IgD-negative memory B cell (primary cell): ENCODE results near the gene RILPL1. TPM values are rescaled to one million over a fixed set of nuclear protein-coding genes. Genes with fewer than 3 reads are reported as not detected.
"Not testable (repeated sequence)": the region's sequence is repeated elsewhere in the genome, so short reads cannot be mapped to it uniquely, and the experiment has no call there.

Source experiments
- H3K27ac Mint-ChIP-seq, 3 donors: one replicate each; pipeline ENCODE4 v1.8.0; 2020 to 2022; ENCODE audit warnings: mild to moderate bottlenecking in 3 of 3, mixed read lengths in 3 of 3, moderate library complexity in 1 of 3
- H3K27me3 Mint-ChIP-seq: one replicate; pipeline ENCODE4 v1.8.0; 2021; ENCODE audit warnings: mixed read lengths
- H3K36me3 Mint-ChIP-seq: one replicate; pipeline ENCODE4 v1.8.0; 2020; ENCODE audit warnings: mild to moderate bottlenecking, mixed read lengths
- H3K4me1 Mint-ChIP-seq, 3 donors: one replicate each; pipeline ENCODE4 v1.8.0; 2020 to 2022; ENCODE audit warnings: mixed read lengths in 3 of 3, mild to moderate bottlenecking in 1 of 3
- H3K4me3 Mint-ChIP-seq, 4 donors: one replicate each; pipeline ENCODE4 v1.8.0; 2020 to 2022; ENCODE audit warnings: mild to moderate bottlenecking in 4 of 4, mixed read lengths in 4 of 4, moderate library complexity in 3 of 4
- H3K9me3 Mint-ChIP-seq, 3 donors: one replicate each; pipeline ENCODE4 v1.8.0; 2020 to 2021; ENCODE audit warnings: mixed read lengths in 3 of 3, mild to moderate bottlenecking in 1 of 3
- polyA plus RNA-seq: library from polyadenylated mRNA; unstranded; fragments of 300-500 nt; fragmentation: Illumina TruSeq; gene quantifications from one replicate; pipeline ENCODE4 v1.2.3, GENCODE V29; 2021

Gene RILPL1, protein sequence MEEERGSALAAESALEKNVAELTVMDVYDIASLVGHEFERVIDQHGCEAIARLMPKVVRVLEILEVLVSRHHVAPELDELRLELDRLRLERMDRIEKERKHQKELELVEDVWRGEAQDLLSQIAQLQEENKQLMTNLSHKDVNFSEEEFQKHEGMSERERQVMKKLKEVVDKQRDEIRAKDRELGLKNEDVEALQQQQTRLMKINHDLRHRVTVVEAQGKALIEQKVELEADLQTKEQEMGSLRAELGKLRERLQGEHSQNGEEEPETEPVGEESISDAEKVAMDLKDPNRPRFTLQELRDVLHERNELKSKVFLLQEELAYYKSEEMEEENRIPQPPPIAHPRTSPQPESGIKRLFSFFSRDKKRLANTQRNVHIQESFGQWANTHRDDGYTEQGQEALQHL
- 0.08 TPM for polyA plus RNA-seq

GRCh38 chr12:123533672-123534643 is at the start of gene RILPL1:
Gene RILPL1, minus strand, starts transcription at chr12:123533719. Its CDS starts 237 bp downstream, at chr12:123533482.
- H3K4me3 Mint-ChIP-seq: peak within 1 kb of the TSS; percentile 81 to 95 (median 93)
- peaks cover 9 to 13% (median 13%) of the 10 kb centered on the region in 3 donors for H3K4me1 Mint-ChIP-seq
- H3K36me3 Mint-ChIP-seq: peaks cover 2% of the 10 kb centered on the region
- no peaks in the 10 kb centered on the region for H3K9me3 Mint-ChIP-seq
- peak within 1 kb of the TSS in 2 of 3 donors; percentile 60 to 67 for H3K27ac Mint-ChIP-seq
- H3K27me3 Mint-ChIP-seq: no peaks in the 10 kb centered on the region

DNA sequence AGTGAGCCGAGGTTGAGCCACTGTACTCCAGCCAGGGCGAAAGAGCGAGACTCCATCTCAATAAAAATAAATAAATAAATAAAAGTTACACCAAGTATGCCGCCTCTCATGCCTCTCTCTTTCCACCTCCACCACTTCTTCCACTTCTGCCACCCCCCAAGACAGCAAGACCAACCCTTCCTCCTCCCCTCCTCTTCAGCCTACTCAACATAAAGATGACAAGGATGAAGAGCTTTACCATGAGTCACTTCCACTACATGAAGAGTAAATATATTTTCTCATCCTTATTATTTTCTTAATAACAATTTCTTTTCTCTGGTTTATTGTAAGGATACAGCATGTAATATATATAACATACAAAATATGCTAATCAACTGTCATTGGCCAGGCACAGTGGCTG is 47.3 kb upstream of the RILPL1 start:
- H3K27ac Mint-ChIP-seq: peak overlapping the region in 1 of 3 donors; percentile 67

GRCh38 chr12:123578829-123579228 is 45.3 kb upstream of the RILPL1 start:
- not testable (repeated sequence) for H3K4me3 Mint-ChIP-seq, H3K4me1 Mint-ChIP-seq, H3K27me3 Mint-ChIP-seq, H3K27ac Mint-ChIP-seq, H3K36me3 Mint-ChIP-seq, H3K9me3 Mint-ChIP-seq

More for the DNA sequence above, 47.3 kb upstream of the RILPL1 start:
- Mint-ChIP-seq H3K36me3 (no peaks in the 10 kb centered on the region), H3K27me3 (no peaks in the 10 kb centered on the region), H3K9me3 (no peaks in the 10 kb centered on the region), H3K4me3 (peak overlapping the region in 2 of 4 donors; percentile 21 to 35), H3K4me1 (peaks cover 13 to 19% (median 15%) of the 10 kb centered on the region in 3 donors)

GRCh38 chr12:123578243-123578642 is 44.7 kb upstream of the RILPL1 start:
- Mint-ChIP-seq H3K36me3 (no peaks in the 10 kb centered on the region), H3K27me3 (no peaks in the 10 kb centered on the region), H3K4me3 (no peak overlapping the region), H3K9me3 (peaks cover 0 to 1% (median 0%) of the 10 kb centered on the region in 3 donors), H3K4me1 (peaks cover 9% of the 10 kb centered on the region in 3 donors), H3K27ac (peak overlapping the region in 1 of 3 donors; percentile 75)

DNA sequence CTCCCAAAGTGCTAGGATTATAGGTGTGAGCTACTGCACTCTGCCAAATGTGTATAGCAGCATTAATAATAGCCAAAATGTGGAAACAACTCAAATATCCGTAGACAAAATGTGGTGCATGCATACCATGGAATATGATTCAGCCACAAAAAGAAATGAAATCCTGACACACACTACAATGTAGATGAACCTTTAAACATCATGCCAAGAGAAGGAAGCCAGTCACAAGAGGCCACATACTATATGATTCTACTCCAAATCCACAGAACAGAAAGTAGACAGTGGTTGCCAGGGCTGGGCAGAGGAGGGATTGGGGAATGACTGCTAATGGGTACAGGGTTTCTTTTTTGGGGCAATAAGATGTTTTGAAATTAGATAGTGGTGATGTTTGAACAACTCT is 43.1 kb upstream of the RILPL1 start:
- Mint-ChIP-seq H3K4me3 (no peak overlapping the region), H3K9me3 (peaks cover 0 to 1% (median 0%) of the 10 kb centered on the region in 3 donors), H3K36me3 (no peaks in the 10 kb centered on the region), H3K27me3 (no peaks in the 10 kb centered on the region), H3K27ac (no peak overlapping the region), H3K4me1 (no peaks in the 10 kb centered on the region)

- H3K27ac Mint-ChIP-seq: peak overlapping the region in 1 of 3 donors; percentile 86
- H3K27me3 Mint-ChIP-seq: peaks cover 4% of the 10 kb centered on the region
- no peaks in the 10 kb centered on the region for H3K36me3 Mint-ChIP-seq
- H3K4me3 Mint-ChIP-seq: no peak overlapping the region
- H3K4me1 Mint-ChIP-seq: no peaks in the 10 kb centered on the region
- peaks cover 0 to 1% (median 0%) of the 10 kb centered on the region in 3 donors for H3K9me3 Mint-ChIP-seq
These were observed 40.4 kb upstream of the RILPL1 start for GRCh38 chr12:123573870-123574269.

DNA sequence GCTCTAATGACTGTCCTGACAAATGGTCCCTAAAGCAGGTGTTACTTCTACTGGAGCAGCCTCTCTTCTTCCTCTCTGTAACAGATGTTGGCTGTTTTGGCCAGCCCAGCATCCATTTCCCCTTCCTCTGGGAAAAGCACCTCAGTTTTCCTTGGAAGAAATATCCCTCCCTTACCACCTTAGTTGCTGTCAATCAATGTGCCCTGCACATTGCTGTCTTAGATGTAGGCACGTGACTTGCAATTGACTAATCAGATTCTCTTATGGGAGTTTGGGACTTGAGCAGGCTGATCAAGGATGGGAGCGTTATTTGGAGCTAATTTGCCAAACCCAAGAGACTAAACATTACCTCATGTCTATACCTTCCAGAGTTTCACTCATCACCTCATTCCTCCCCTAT is 38.9 kb upstream of the RILPL1 start:
- H3K4me3 Mint-ChIP-seq: no peak overlapping the region
- H3K9me3 Mint-ChIP-seq: peaks cover 0 to 1% (median 0%) of the 10 kb centered on the region in 3 donors
- no peaks in the 10 kb centered on the region for H3K36me3 Mint-ChIP-seq
- peaks cover 4% of the 10 kb centered on the region for H3K27me3 Mint-ChIP-seq
- H3K4me1 Mint-ChIP-seq: no peaks in the 10 kb centered on the region
- H3K27ac Mint-ChIP-seq: no peak overlapping the region

GRCh38 chr12:123571343-123571813 is 37.9 kb upstream of the RILPL1 start:
- H3K27me3 Mint-ChIP-seq: peaks cover 6% of the 10 kb centered on the region
- peaks cover 0 to 1% (median 0%) of the 10 kb centered on the region in 3 donors for H3K9me3 Mint-ChIP-seq
- H3K4me1 Mint-ChIP-seq: no peaks in the 10 kb centered on the region
- H3K36me3 Mint-ChIP-seq: no peaks in the 10 kb centered on the region
- no peak overlapping the region for H3K27ac Mint-ChIP-seq
- H3K4me3 Mint-ChIP-seq: peak overlapping the region in 1 of 4 donors; percentile 20

- H3K27ac Mint-ChIP-seq: no peak overlapping the region
- no peak overlapping the region for H3K4me3 Mint-ChIP-seq
- no peaks in the 10 kb centered on the region for H3K36me3 Mint-ChIP-seq
- no peaks in the 10 kb centered on the region for H3K9me3 Mint-ChIP-seq
- peaks cover 0 to 2% (median 0%) of the 10 kb centered on the region in 3 donors for H3K4me1 Mint-ChIP-seq
- H3K27me3 Mint-ChIP-seq: no peaks in the 10 kb centered on the region
These were observed 25.9 kb upstream of the RILPL1 start for GRCh38 chr12:123559468-123559867.

- not testable (repeated sequence) for H3K27me3 Mint-ChIP-seq, H3K27ac Mint-ChIP-seq, H3K9me3 Mint-ChIP-seq, H3K4me3 Mint-ChIP-seq, H3K36me3 Mint-ChIP-seq, H3K4me1 Mint-ChIP-seq
These were observed 25.0 kb upstream of the RILPL1 start for GRCh38 chr12:123558487-123558886.

DNA sequence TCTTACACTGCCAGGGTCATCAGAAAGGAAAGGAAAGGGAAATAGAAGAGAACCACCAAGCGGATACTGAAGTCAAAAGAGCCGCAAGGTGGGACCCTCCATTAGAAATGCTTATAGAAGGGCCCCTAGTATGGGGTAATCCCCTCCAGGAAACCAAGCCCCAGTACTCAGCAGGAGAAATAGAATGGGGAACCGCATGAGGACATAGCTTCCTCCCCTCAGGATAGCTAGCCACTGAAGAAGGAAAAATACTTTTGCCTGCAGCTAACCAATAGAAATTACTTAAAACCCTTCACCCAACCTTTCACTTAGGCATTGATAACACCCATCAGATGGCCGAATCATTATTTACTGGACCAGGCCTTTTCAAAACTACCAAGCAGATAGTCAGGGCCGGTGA is 21.3 kb upstream of the RILPL1 start:
- H3K27me3 Mint-ChIP-seq, H3K4me3 Mint-ChIP-seq, H3K36me3 Mint-ChIP-seq, H3K4me1 Mint-ChIP-seq, H3K9me3 Mint-ChIP-seq, H3K27ac Mint-ChIP-seq: not testable (repeated sequence)

DNA sequence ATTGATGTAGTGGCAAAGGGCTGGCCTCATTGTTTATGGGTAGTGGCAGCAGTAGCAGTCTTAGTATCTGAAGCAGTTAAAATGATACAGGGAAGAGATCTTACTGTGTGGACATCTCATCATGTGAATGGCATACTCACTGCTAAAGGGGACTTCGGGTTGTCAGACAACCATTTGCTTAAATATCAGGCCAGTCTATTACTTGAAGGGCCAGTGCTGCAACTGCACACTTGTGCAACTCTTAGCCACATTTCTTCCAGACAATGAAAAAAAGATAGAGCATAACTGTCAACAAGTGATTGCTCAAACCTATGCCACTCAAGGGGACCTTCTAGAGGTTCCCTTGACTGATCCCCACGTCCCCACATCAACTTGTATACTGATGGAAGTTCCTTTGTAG is 20.6 kb upstream of the RILPL1 start:
- H3K36me3 Mint-ChIP-seq, H3K27ac Mint-ChIP-seq, H3K9me3 Mint-ChIP-seq, H3K27me3 Mint-ChIP-seq, H3K4me3 Mint-ChIP-seq, H3K4me1 Mint-ChIP-seq: not testable (repeated sequence)

DNA sequence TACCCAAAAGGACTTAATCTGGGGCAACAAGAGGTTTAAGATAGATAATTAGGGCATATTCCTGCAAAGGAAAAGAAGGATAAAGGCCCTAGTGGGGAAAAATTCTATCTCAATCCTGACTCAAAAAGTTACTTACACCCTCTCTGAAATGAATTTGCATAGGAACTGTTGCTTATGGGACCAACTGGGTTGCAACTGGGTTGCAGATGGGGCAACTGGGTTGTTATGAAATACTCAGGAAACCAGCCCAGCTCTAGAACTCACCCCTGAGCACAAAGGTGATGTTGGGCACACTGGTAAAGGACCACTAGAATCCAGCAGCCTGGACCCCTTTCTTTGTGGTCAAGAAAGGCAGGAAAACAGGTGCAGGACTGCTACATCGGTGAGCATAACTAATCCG is 17.2 kb upstream of the RILPL1 start:
- H3K27me3 Mint-ChIP-seq: peaks cover 10% of the 10 kb centered on the region
- no peaks in the 10 kb centered on the region for H3K9me3 Mint-ChIP-seq
- H3K27ac Mint-ChIP-seq: no peak overlapping the region
- no peaks in the 10 kb centered on the region for H3K36me3 Mint-ChIP-seq
- no peak overlapping the region for H3K4me3 Mint-ChIP-seq
- no peaks in the 10 kb centered on the region for H3K4me1 Mint-ChIP-seq

GRCh38 chr12:123548107-123548506 is 14.6 kb upstream of the RILPL1 start:
- Mint-ChIP-seq H3K27me3 (peaks cover 10% of the 10 kb centered on the region), H3K36me3 (no peaks in the 10 kb centered on the region), H3K9me3 (no peaks in the 10 kb centered on the region), H3K27ac (no peak overlapping the region), H3K4me1 (no peaks in the 10 kb centered on the region), H3K4me3 (no peak overlapping the region)

- peaks cover 10% of the 10 kb centered on the region for H3K27me3 Mint-ChIP-seq
These were observed 12.8 kb upstream of the RILPL1 start for GRCh38 chr12:123546281-123546680.

More at GRCh38 chr12:123546281-123546680, 12.8 kb upstream of the RILPL1 start:
- H3K4me3 Mint-ChIP-seq: no peak overlapping the region
- H3K36me3 Mint-ChIP-seq: no peaks in the 10 kb centered on the region
- no peak overlapping the region for H3K27ac Mint-ChIP-seq
- no peaks in the 10 kb centered on the region for H3K9me3 Mint-ChIP-seq
- H3K4me1 Mint-ChIP-seq: no peaks in the 10 kb centered on the region
